PFSK-1 (cell line): ENCODE data around the gene GDPD3.

Experiments used
- POLR2AphosphoS5 ChIP-seq: IDR thresholded peaks from 2 replicates; pipeline ENCODE4 v1.6.1; 2012; ENCODE audit warnings: low read depth, mild to moderate bottlenecking, control low read depth, low read length, moderate library complexity
- TAF1 ChIP-seq: IDR thresholded peaks from 2 replicates; pipeline ENCODE4 v1.6.1; 2012; ENCODE audit warnings: low read length, control low read depth, borderline replicate concordance; ENCODE audit not compliant: insufficient read depth
- TF ChIP-seq, protein P1 (sequence below), 2 experiments: IDR thresholded peaks; 2 replicates each; pipeline versions ENCODE4 v1.6.1 to v1.8.0; 2011 to 2012; ENCODE audit warnings: low read depth in 2 of 2, low read length in 2 of 2, control low read depth in 1 of 2, inconsistent platforms in 1 of 2, mild to moderate bottlenecking in 1 of 2, moderate library complexity in 1 of 2; ENCODE audit not compliant: insufficient read depth in 1 of 2

DNA sequence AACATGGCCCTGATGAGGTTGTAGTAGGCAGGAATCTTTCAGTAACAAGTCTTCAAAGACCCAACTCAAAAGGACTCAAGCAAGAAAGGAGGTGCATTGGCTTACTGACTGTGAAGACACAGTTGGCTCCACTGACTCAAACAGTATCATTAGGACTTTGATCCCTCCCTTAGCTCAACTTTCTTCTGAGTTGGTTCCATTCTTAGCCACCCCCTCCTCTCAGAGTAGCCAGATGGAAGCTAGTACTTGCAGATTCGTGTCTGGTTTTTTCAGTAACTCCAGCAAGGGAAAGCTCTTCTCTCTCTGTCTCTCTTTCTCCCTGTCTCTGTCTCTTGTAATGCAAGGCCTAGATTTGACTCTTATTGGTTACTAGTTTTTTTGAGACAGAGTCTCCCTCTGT is 14.7 kb upstream of the GDPD3 start:
- TF ChIP-seq POLR2AphosphoS5, result no peak
- TF ChIP-seq, protein P1, sequence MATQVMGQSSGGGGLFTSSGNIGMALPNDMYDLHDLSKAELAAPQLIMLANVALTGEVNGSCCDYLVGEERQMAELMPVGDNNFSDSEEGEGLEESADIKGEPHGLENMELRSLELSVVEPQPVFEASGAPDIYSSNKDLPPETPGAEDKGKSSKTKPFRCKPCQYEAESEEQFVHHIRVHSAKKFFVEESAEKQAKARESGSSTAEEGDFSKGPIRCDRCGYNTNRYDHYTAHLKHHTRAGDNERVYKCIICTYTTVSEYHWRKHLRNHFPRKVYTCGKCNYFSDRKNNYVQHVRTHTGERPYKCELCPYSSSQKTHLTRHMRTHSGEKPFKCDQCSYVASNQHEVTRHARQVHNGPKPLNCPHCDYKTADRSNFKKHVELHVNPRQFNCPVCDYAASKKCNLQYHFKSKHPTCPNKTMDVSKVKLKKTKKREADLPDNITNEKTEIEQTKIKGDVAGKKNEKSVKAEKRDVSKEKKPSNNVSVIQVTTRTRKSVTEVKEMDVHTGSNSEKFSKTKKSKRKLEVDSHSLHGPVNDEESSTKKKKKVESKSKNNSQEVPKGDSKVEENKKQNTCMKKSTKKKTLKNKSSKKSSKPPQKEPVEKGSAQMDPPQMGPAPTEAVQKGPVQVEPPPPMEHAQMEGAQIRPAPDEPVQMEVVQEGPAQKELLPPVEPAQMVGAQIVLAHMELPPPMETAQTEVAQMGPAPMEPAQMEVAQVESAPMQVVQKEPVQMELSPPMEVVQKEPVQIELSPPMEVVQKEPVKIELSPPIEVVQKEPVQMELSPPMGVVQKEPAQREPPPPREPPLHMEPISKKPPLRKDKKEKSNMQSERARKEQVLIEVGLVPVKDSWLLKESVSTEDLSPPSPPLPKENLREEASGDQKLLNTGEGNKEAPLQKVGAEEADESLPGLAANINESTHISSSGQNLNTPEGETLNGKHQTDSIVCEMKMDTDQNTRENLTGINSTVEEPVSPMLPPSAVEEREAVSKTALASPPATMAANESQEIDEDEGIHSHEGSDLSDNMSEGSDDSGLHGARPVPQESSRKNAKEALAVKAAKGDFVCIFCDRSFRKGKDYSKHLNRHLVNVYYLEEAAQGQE (IDR thresholded peaks at IDR 0.05; ENCODE audit: insufficient read depth in 1 of 2, low read depth in 2 of 2, low read length in 2 of 2), result no peak
- no peak for TF ChIP-seq TAF1
